ENCODE measurements around the gene BCR.
A peak's percentile ranks its signal among the peaks of the same experiment; 100 is the strongest.

The BCR gene

DNA sequence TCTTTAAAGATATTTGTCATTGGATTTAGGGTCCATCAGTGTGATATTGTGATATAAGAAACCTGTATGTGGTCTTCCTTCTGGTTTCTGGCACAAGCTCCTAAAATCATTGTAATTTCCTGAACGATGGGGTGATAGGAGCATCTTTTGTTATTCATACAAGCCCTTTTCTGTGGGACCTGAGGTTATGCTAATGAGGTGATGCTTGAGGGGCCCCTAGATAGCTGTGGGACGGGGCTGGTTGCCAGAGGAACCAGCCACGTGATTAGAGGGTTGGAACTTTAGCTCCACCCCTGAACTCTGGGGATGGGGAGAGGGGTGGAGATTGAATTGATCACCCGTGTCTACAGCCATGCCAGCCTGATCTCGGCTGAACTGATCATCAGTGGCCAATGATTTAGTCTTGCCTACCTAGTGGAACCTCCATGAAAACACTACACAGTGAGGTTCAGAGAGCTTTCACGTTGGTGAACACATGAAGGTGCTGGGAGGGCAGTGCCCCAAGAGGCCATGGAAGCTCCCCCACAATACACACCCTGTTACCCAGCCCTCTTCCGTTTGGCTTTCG lies 62.8 kb downstream of the BCR start:
- Histone ChIP-seq H3K27me3 (ENCODE audit: insufficient read depth, low read depth) (no peaks in the 10 kb centered on the region), H3K4me3 (IDR thresholded peaks at IDR 0.05; ENCODE audit: insufficient read depth, low read depth, low read length) (no peak overlapping the region), H3K27ac (no peak overlapping the region), H3K79me2 (ENCODE audit: insufficient read depth, low read depth) (peaks cover 99% of the 10 kb centered on the region), H4K20me1 (ENCODE audit: insufficient read depth) (peaks cover 41% of the 10 kb centered on the region), H3K36me3 (ENCODE audit: insufficient read depth) (no peaks in the 10 kb centered on the region), H2AFZ (ENCODE audit: low read depth) (no peak overlapping the region), H3K4me2 (peak overlapping the region; percentile 2; the same call in 1 of the 2 replicates), H3K4me1 (ENCODE audit: low read depth, poor library complexity, severe bottlenecking) (peaks cover 74% of the 10 kb centered on the region), H3K9ac (no peak overlapping the region)
- TF ChIP-seq, protein P1, sequence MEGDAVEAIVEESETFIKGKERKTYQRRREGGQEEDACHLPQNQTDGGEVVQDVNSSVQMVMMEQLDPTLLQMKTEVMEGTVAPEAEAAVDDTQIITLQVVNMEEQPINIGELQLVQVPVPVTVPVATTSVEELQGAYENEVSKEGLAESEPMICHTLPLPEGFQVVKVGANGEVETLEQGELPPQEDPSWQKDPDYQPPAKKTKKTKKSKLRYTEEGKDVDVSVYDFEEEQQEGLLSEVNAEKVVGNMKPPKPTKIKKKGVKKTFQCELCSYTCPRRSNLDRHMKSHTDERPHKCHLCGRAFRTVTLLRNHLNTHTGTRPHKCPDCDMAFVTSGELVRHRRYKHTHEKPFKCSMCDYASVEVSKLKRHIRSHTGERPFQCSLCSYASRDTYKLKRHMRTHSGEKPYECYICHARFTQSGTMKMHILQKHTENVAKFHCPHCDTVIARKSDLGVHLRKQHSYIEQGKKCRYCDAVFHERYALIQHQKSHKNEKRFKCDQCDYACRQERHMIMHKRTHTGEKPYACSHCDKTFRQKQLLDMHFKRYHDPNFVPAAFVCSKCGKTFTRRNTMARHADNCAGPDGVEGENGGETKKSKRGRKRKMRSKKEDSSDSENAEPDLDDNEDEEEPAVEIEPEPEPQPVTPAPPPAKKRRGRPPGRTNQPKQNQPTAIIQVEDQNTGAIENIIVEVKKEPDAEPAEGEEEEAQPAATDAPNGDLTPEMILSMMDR (conservative IDR thresholded peaks at IDR 0.05; ENCODE audit: low read depth, low read length): no peak

DNA sequence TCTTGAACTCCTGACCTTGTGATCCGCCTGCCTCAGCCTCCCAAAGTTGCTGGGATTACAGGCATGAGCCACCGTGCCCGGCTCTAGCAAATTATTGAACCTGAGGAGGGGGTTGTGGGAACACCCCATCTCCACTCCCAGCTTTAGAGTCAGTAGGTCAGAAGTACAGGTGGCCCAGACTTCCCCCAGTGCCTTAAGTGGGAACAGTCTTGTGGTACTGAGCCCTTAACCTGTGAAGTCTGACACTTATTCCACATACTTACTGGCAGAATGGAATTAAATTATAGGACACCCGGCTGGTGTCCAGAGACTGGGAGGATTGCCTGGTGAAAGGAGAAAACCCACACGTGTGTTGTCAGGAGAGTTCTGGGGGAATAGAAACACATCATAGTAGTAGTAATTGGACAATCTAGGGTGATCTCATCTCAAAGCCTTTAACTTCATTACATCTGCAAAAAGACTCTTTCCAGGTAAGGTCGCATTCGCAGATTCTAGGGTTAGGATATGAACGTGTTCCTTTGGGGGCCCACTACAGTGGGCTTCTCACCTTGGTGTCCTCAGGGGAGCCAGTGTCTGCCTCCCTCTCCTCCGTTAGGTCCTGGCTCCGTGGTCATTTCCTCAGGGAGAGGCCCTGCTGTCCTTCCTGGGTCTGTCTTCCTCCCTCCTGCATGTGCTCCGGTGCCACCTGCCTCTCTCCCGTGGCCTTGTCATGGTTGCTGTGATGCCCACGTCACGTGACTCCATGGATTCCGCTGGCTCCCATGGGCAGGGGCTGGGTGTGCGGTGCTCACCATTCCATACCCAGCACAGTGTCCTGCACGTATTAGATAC lies 63.8 kb downstream of the BCR start:
- TF ChIP-seq, protein P1 (conservative IDR thresholded peaks at IDR 0.05; ENCODE audit: low read depth, low read length): no peak
- Histone ChIP-seq H3K9ac (no peak overlapping the region), H2AFZ (ENCODE audit: low read depth) (no peak overlapping the region), H3K79me2 (ENCODE audit: insufficient read depth, low read depth) (peaks cover 99% of the 10 kb centered on the region), H3K36me3 (ENCODE audit: insufficient read depth) (no peaks in the 10 kb centered on the region), H3K4me3 (IDR thresholded peaks at IDR 0.05; ENCODE audit: insufficient read depth, low read depth, low read length) (no peak overlapping the region), H3K27ac (no peak overlapping the region), H3K4me2 (no peak overlapping the region), H3K27me3 (ENCODE audit: insufficient read depth, low read depth) (no peaks in the 10 kb centered on the region), H4K20me1 (ENCODE audit: insufficient read depth) (peaks cover 38% of the 10 kb centered on the region), H3K4me1 (ENCODE audit: low read depth, poor library complexity, severe bottlenecking) (peaks cover 80% of the 10 kb centered on the region)

DNA sequence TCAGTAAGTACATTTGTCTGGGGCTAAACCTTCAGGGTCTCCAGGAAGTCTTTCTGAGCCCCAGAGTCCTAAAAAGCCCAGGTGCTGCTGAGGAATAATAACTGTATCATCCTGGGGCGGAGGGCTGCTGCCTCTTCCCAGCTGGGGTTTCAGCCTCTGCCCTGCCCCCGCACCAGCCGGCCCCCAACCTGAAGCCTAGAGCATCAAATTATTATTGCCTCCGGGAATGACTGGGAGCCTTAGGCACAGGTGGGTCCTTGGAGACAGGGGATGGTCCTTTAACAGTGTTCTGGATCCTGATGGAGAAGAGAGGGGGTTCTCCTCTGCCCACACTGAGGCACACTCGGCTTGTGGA lies 64.4 kb downstream of the BCR start:
- Histone ChIP-seq H3K27me3 (ENCODE audit: insufficient read depth, low read depth) (no peaks in the 10 kb centered on the region), H3K4me3 (IDR thresholded peaks at IDR 0.05; ENCODE audit: insufficient read depth, low read depth, low read length) (no peak overlapping the region), H3K79me2 (ENCODE audit: insufficient read depth, low read depth) (peaks cover 98% of the 10 kb centered on the region), H3K27ac (no peak overlapping the region), H3K4me2 (no peak overlapping the region), H3K9ac (no peak overlapping the region), H3K36me3 (ENCODE audit: insufficient read depth) (no peaks in the 10 kb centered on the region), H2AFZ (ENCODE audit: low read depth) (no peak overlapping the region), H4K20me1 (ENCODE audit: insufficient read depth) (peaks cover 35% of the 10 kb centered on the region), H3K4me1 (ENCODE audit: low read depth, poor library complexity, severe bottlenecking) (peaks cover 80% of the 10 kb centered on the region)
- TF ChIP-seq, protein P1 (conservative IDR thresholded peaks at IDR 0.05; ENCODE audit: low read depth, low read length): no peak

DNA sequence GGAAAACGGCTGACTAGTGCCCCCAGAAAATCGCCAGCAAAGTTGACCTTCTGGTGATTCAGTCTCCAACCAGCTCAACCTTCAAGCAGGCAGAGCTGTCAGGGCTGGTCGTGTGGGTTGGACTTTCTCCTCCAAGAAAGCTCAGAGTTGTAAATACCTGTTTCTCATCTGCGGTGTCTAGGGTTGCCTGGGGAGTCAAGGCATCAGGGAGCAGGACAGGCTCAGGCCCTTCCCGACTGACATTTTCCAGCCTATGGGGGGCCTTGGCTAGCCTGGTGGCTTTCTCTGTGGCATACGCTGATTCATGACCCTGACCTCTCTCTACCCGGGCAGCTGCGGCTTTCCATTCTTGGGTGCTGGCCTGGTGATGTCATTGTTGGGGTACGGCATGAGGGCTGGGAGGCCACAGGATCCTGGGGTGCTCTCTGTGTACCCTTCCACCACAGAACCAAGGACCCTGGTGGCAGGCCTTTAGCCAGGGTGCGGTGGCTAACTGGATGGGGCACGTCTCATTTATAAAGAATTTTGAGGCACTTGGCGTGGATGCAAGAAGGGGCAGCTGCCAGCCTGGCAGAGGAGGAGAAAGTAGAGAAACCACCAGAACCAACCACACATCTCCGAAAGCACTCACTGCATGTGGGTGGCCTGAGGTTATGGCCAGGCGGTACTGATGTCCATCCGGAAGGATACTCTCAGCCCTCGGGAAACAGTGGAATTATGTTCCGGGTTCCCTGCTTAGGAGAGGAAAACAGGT lies 64.9 kb downstream of the BCR start:
- Histone ChIP-seq H3K4me1 (ENCODE audit: low read depth, poor library complexity, severe bottlenecking) (peaks cover 79% of the 10 kb centered on the region), H3K9ac (no peak overlapping the region), H3K79me2 (ENCODE audit: insufficient read depth, low read depth) (peaks cover 98% of the 10 kb centered on the region), H3K4me3 (IDR thresholded peaks at IDR 0.05; ENCODE audit: insufficient read depth, low read depth, low read length) (no peak overlapping the region), H2AFZ (ENCODE audit: low read depth) (no peak overlapping the region), H3K27me3 (ENCODE audit: insufficient read depth, low read depth) (no peaks in the 10 kb centered on the region), H4K20me1 (ENCODE audit: insufficient read depth) (peaks cover 39% of the 10 kb centered on the region), H3K36me3 (ENCODE audit: insufficient read depth) (no peaks in the 10 kb centered on the region), H3K4me2 (no peak overlapping the region; the same call in 1 of the 2 replicates), H3K27ac (no peak overlapping the region)
- TF ChIP-seq, protein P1 (conservative IDR thresholded peaks at IDR 0.05; ENCODE audit: low read depth, low read length): no peak
